Umbilical cord (tissue), 2 donors: Measurements from ENCODE around the gene FABP1. TPM values are rescaled to one million over a fixed set of nuclear protein-coding genes. Genes with fewer than 3 reads are reported as not detected.

Source experiments
- DNase-seq: peaks from one replicate; pipeline ENCODE4 v3.0.0-alpha.2; 2015; ENCODE audit warnings: low spot score
- total RNA-seq: library from RNA; depleted of rRNA; stranded (reverse); fragments of >200 nt; gene quantifications from one replicate; pipeline ENCODE4 v1.2.3, GENCODE V29; 2014; ENCODE audit warnings: low replicate concordance; ENCODE audit not compliant: insufficient read depth

Gene FABP1
- total RNA-seq, 1 donor from 2014 or later, result 0.24 TPM

DNA sequence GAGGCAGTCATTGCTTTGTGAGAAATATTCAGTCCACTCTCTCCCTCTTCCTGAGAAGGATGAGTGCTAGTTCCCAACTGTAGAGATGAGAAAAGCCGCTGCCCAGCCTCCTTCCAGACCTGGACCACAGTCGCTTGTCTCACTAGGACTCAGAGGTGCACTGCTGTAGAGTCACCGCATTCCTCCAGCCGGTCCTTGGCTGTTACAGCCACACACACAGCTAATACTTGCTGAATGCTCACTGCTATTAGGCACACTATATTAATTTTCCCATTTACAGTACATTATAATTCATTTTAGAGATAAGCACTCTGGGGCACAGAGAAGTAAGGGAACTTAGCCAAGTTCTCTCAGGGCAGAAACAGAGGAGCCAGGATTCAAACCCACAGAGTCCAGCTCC lies 10.0 kb upstream of the FABP1 start:
- no peak for DNase-seq

DNA sequence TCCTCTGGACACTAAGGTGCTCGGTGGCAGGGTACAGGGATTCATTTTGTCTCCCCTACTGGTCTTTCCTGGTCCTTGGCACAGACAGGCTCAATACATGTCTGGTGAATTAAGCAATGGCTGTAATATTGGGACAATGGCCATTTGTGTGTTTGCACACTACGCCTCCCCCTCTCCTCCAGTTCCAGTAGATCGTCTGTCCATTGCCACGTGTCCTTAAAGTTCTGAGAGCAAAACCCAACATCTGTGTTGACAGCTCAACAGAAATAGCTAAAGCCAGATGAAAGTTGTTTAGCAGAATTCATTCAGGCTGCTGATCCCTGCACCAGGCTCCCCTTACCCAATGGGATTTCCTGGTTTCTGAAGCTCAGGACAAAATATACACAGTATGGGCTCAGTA lies 9.0 kb upstream of the FABP1 start:
- no peak for DNase-seq

DNA sequence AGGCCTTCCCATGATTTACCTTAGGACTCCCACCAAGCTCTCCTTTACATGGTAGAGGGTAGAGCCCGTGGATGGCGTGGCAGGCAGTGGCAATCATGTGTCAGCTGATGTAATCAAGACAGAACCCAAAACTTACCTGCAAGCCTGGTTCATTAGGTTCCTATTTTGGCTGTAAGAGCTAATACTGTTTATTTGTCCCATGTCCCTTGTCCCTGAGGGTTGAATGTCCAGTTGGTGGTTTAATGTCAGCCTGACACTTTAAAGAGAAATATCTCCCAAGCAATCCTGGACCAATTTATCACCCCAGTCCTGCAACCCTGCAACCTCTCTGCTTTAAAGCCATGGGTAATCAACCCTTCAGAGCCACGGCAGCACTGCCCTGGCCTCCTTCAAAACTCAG lies 6.0 kb upstream of the FABP1 start:
- DNase-seq, result no peak

DNA sequence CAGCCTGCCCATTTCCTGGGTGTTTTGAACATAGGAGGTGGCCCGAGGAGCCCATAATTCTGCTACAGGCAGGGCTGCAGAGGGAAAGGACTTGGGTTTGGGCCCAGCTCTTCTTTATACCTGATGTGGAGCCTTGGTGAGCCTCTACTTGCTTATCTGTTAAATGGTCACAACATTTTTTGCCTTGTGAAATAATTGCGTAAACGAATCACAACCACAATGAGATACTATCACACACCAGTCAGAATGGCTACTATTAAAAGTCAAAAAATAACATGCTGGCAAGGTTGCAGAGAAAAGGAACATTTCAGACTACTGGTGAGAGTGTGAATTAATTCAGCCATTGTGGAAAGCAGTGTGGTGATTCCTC lies 4.1 kb upstream of the FABP1 start:
- no peak for DNase-seq

DNA sequence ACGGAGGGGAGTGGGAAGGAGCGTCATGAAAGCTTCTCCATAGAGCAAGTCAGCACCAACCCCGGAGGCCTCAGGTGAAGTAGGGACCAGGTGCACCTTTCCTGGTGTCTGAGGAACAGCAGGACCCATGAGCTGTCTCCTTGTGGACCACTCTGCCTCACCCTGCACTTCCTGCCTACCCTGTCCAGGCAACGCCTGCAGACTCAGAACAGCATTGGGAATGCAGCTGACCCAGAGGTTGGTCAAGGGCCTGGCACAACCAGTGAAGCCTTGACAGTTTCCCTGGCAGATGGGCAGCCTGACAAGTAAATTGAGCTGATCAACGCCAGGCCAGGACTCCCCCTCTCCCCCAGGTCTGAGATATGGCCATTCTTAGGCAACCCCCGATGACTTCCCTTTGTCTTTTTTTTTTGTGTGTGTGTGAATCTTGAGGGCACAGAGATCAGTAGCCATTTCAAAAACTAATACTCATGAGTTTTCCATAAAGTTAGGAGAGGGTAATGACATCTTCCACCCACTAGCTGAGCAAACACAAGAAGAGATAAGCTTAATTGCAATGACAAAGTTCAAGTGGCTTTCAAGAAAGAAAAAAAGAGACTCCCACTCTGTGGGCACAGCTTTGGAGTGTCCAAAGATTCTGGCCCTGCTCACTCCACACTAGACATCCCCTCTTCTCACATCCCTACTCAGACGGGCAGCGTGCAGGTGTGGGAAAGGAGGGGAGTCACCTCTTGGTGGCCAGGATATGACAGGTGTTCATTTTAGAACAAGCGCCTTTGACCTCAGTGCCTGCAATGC lies 3.5 kb upstream of the FABP1 start:
- no peak for DNase-seq

- no peak for DNase-seq
Observed at GRCh38 chr2:88129313-88129959, 1.6 kb upstream of the FABP1 start.

- DNase-seq, result no peak
Observed at GRCh38 chr2:88128654-88129312, 921 bp upstream of the FABP1 start.

DNA sequence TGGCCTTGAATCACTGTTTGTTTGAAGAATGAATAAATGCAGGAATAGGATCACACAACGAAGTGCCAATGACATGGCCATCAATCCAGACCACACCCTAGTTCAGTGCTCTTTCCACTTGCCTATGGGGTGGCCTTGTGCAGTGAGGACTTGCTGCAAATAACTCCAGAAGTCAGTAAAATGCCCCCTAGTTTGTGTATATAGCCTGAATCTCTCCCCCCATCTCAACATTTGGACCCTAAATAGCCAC lies 299 bp downstream of the FABP1 start:
- no peak for DNase-seq

DNA sequence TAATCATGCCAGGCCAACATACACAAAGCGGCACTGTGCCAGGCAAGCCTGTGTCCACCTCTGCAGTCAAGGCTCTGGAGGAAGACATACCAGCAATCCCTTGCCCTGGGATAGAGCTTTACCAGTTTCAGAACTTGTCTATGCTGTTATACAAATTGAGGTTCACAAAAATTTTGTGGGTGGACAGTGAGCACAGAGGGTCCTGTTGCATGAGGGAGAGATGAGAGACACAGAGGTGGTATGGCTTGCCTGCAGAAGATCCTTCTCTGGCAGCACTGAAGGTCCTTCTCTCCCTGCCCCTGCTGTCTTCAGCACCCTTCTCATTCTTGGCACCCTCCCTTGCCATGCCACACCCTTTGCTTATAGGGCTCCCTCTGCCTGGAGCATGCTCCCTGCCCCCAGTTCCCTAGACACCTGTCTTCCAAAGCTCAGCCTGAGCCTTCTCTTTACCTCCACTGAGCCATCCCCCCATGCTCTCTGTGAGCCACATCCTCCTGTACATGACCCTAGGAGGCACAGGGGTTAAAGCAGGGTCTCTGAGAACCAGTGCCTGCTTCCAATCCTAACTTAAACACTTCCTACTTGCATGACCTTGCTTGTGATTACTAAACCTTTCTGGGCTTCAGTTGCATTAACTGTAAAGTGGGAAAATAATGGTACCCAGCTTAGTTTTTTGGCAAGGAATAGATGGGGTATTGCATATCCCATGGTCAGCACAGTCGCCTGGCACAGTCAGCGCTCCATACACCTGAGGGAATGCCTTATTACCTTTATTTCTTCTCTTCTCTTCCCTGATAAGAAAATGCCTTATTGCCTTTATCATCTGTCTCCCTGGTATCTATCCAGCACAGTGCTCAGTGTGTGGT lies 857 bp downstream of the FABP1 start:
- no peak for DNase-seq

DNA sequence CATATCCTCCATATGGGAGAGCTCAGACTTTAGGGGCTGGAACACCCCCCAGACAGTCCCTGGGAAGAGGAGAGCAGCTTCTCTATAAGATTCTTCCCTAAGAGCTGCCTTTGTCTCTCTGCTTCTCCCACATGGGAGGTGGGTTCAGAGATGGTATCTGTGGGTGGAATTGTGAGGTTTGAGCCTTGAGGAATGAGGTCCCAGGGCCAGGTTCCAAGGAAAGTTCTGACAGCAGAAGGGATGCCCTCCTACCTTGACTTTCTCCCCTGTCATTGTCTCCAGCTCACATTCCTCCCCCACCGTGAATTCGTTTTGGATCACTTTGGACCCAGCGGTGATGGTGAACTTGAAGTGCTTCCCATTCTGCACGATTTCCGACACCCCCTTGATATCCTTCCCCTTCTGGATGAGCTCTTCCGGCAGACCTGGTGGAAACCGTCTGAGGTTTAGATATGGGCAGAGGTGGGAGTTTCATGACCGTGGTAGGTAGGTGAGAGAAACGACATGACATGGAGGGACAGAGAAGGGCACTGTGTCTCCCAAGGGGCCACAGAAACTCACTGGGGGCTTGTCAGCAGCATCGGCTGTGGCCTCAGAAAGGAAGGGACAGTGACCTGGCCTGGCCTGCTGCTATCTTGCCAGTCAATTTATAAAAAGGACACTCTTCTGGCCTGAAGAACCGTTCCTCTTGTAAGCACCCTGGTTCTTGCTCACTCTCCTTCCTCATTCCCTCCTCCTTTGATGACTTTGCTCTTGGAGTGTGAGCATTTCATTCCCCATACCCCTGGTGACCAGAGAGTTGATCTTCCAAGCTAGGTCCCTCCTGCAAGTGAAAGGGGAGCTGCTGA lies 1.7 kb downstream of the FABP1 start:
- no peak for DNase-seq

- DNase-seq, result no peak
Observed at GRCh38 chr2:88125344-88125923, 2.4 kb downstream of the FABP1 start.

DNA sequence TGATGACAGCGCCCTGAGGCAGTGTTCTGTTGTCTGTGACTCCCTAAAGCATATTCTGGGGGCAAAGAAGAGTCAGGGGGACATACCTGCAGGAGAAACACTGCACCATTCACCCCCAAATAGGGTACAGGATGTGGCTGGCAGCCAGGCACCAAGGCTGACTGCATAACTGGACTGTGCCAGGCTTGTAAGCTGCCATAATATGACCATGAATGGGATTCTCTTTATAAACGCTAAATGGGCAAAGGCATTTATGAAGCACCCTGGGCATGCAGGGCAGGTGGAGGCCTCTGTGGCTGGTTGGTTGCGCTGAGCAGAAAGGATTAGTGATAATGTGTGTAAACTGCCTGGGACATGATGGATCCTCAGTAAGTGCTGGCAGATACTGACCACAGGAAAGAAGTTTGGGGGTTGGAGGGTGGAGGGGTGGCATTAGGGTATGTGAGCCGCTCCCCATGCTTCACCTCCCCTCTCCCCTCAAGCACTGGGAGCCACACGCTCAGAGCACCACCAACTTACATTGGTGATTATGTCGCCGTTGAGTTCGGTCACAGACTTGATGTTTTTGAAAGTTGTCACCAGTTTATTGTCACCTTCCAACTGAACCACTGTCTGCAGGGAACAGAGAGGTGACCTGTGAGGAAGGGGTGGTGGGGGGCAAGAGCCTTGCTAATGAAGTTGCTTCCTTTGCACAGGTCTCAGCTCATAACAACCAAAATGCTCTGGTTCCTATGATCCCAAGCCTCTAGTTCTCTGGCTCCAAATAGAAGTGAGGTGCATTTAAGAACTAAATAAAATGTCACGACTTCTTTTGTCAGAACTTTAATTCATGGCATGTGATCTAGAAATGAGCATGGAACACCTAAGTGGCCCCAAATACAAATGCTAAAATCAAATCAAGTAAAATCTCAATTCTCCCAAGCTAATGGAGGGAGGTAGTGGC lies 3.6 kb downstream of the FABP1 start:
- no peak for DNase-seq

DNA sequence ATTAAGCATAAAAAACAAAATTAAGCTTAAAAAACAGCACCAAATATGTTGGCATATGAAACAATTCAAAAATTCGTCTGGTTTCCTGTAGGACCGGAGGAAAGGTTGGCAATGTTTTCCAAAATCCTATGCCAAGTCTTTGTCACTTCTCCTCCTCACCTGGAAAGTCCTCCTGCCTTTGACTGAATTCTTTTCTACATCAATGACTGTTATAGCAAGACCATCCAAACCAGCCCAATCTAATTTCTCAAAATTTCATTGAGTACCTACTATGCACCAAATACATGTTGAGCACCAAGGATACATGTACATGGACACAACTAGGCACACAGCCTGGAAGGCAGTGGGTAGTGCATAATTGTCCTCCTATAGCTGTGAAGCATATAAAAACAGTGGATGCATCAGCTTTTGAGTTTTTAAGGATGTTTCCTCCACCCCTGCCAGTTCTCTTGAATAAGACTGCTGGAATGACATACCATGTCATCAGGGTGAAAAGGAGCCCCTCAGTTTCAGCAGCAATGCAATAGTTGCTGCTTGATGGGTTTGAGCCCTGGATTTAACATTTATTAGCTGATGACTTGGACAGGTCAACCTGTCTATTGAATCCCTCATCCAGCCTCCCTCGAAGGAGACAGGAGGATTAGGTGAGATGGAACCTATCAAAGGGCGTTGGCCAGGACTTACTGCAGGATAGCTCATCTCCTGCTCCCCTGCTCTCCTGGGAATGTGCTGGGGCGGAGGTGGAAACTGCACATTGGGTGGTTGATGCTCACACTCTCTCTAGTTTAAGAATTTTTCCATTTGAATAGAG lies 4.5 kb downstream of the FABP1 start:
- DNase-seq, result no peak

DNA sequence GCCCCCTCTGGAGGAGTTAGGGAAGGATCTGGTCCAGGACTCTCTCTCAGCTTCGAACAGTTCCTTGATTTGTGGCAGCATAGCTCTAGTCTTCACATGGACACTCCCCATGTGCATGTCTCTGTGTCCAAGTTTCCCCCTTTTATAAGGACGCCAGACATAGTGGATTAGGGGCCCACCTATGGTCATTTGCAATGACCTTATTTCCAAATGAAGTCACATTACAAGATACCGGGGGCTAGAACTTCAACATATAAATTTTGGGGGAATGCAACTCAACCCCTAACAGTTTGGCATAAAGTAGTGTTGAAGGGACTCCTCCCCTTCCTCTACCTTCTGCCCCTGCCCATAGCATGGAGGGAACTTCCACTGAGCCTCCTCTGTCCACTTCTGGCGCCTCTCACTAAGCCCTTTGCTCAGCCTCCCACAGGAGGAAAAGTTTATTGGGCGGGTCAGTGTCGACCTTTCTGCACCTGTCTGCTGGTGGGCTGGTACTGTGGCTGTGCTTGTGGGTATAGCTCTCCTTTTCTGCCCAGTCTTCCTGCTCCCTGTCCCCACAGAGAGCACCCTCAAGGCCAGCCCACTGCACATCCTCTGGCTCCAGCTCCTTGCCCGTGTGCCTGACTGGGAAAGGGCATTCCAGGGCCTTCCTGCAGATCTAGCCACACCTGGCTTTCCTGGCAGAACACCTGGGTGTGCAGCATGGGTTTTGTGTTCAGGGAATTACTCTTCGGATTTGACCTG lies 5.5 kb downstream of the FABP1 start:
- DNase-seq, result no peak

GRCh38 chr2:88121678-88122077 lies 6.2 kb downstream of the FABP1 start:
- DNase-seq, result no peak

- no peak for DNase-seq
Observed at GRCh38 chr2:88117973-88118372, 9.9 kb downstream of the FABP1 start.

DNA sequence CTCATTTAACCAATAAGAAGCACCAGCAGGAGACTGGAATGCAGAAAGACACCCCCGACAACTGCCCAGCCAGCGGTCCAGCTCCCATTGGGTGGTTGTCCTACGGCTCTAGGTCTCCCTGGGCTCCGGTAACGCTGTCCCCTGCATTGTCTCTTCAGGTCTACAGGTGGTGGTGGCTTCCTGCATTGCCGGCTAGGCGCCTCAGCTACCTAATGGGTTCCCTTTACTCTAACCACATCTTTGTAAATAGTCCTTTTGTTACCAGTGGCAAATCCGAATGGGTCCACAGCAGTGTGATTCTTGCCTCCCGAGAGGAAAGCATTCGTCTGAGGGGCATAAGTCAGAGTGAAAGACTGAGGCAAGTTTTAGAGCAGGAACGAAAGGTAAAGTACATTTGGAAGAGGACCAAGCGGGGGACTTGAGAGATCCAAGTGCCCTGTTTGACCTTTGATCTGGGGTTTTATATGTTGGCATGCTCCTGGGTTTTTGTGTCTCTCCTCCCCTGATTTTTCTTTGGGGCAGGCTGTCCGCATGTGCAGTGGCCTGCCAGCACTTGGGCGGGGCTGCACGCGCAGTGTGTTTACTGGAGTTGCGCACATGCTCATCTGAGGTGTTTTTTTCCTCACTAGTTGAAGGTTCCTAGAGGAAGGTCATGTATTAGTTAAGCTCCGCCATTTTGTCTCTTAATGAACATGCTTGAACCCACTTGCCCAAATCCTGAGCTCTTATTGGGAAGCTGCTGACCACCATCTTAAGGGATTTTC lies 11.0 kb downstream of the FABP1 start:
- DNase-seq, result no peak
